IPS-20b (cell line): ENCODE data around the gene MMP8.
"Not testable (repeated sequence)": the region's sequence is repeated elsewhere in the genome, so short reads cannot be mapped to it uniquely, and the experiment has no call there.

ENCODE experiments used
- H3K27ac ChIP-seq: one replicate; pipeline ENCODE4 v1.5.1; 2013; ENCODE audit warnings: low read length
- H3K27me3 ChIP-seq: 2 replicates; pipeline ENCODE4 v1.6.1; 2013; ENCODE audit warnings: mild to moderate bottlenecking, low read length, inconsistent platforms; ENCODE audit not compliant: insufficient read depth
- H3K36me3 ChIP-seq: 2 replicates; pipeline ENCODE4 v1.6.1; 2013; ENCODE audit warnings: low read depth, mild to moderate bottlenecking, inconsistent platforms, low read length, moderate library complexity; ENCODE audit not compliant: insufficient read depth
- H3K4me1 ChIP-seq: 2 replicates; pipeline ENCODE4 v1.6.1; 2013; ENCODE audit warnings: mild to moderate bottlenecking, control low read depth, inconsistent platforms, low read length, moderate library complexity; ENCODE audit not compliant: insufficient read depth
- H3K4me3 ChIP-seq: 2 replicates; pipeline ENCODE4 v1.5.1; 2013; ENCODE audit warnings: mild to moderate bottlenecking, low read length, inconsistent platforms
- H3K9ac ChIP-seq: 2 replicates; pipeline ENCODE4 v1.6.1; 2013; ENCODE audit warnings: low read depth, mild to moderate bottlenecking, inconsistent platforms, low read length, moderate library complexity
- H3K9me3 ChIP-seq: 2 replicates; pipeline ENCODE4 v1.6.1; 2013; ENCODE audit warnings: mild to moderate bottlenecking, low read depth, low read length, inconsistent platforms; ENCODE audit not compliant: insufficient read depth

Gene MMP8

GRCh38 chr11:102751673-102752072, 26.9 kb upstream of the MMP8 start:
- Histone ChIP-seq H3K4me1 (peaks cover 14% of the 10 kb centered on the region; the same call in 1 of the 2 replicates), H3K9me3 (no peaks in the 10 kb centered on the region), H3K27ac (peak overlapping the region; percentile 42), H3K36me3 (no peaks in the 10 kb centered on the region), H3K4me3 (0 out of 2 replicates have a peak overlapping the region, but pooled peaks have one; percentile 9), H3K9ac (peak overlapping the region; percentile 36; the same call in 1 of the 2 replicates), H3K27me3 (no peaks in the 10 kb centered on the region)

GRCh38 chr11:102749101-102749722, 24.5 kb upstream of the MMP8 start:
- H3K27ac ChIP-seq = no peak overlapping the region
- H3K36me3 ChIP-seq = no peaks in the 10 kb centered on the region
- peaks cover 14% of the 10 kb centered on the region; the same call in 1 of the 2 replicates for H3K4me1 ChIP-seq
- H3K9me3 ChIP-seq = no peaks in the 10 kb centered on the region
- no peaks in the 10 kb centered on the region for H3K27me3 ChIP-seq
- H3K9ac ChIP-seq = no peak overlapping the region
- H3K4me3 ChIP-seq = no peak overlapping the region

GRCh38 chr11:102746746-102747578, 22.2 kb upstream of the MMP8 start:
- not testable (repeated sequence) for H3K9me3 ChIP-seq, H3K27me3 ChIP-seq, H3K36me3 ChIP-seq, H3K27ac ChIP-seq, H3K4me1 ChIP-seq, H3K9ac ChIP-seq, H3K4me3 ChIP-seq

- Histone ChIP-seq H3K9me3 (no peaks in the 10 kb centered on the region), H3K27me3 (no peaks in the 10 kb centered on the region), H3K4me1 (no peaks in the 10 kb centered on the region), H3K4me3 (no peak overlapping the region), H3K36me3 (no peaks in the 10 kb centered on the region), H3K9ac (no peak overlapping the region), H3K27ac (no peak overlapping the region)
Measured at GRCh38 chr11:102734650-102735049, 9.9 kb upstream of the MMP8 start.

GRCh38 chr11:102733232-102733875, 8.6 kb upstream of the MMP8 start:
- no peak overlapping the region for H3K27ac ChIP-seq
- no peak overlapping the region for H3K9ac ChIP-seq
- H3K4me1 ChIP-seq = no peaks in the 10 kb centered on the region
- H3K9me3 ChIP-seq = no peaks in the 10 kb centered on the region
- H3K4me3 ChIP-seq = no peak overlapping the region
- no peaks in the 10 kb centered on the region for H3K36me3 ChIP-seq
- H3K27me3 ChIP-seq = no peaks in the 10 kb centered on the region

GRCh38 chr11:102730944-102731343, 6.2 kb upstream of the MMP8 start:
- not testable (repeated sequence) for H3K27me3 ChIP-seq, H3K9me3 ChIP-seq

GRCh38 chr11:102729849-102730815, 5.4 kb upstream of the MMP8 start:
- H3K4me1 ChIP-seq = no peaks in the 10 kb centered on the region
- no peak overlapping the region for H3K4me3 ChIP-seq
- no peak overlapping the region for H3K9ac ChIP-seq
- no peaks in the 10 kb centered on the region for H3K9me3 ChIP-seq
- H3K27me3 ChIP-seq = no peaks in the 10 kb centered on the region
- H3K27ac ChIP-seq = no peak overlapping the region
- no peaks in the 10 kb centered on the region for H3K36me3 ChIP-seq

More at GRCh38 chr11:102730944-102731343, 6.2 kb upstream of the MMP8 start:
- not testable (repeated sequence) for H3K9ac ChIP-seq, H3K36me3 ChIP-seq, H3K4me3 ChIP-seq, H3K4me1 ChIP-seq, H3K27ac ChIP-seq

GRCh38 chr11:102727890-102728289, 3.1 kb upstream of the MMP8 start:
- H3K27me3 ChIP-seq = no peaks in the 10 kb centered on the region
- no peaks in the 10 kb centered on the region for H3K4me1 ChIP-seq
- no peak overlapping the region for H3K4me3 ChIP-seq
- H3K9ac ChIP-seq = no peak overlapping the region
- no peaks in the 10 kb centered on the region for H3K36me3 ChIP-seq
- no peaks in the 10 kb centered on the region for H3K9me3 ChIP-seq
- H3K27ac ChIP-seq = no peak overlapping the region

- Histone ChIP-seq H3K4me3 (no peak overlapping the region), H3K9ac (no peak overlapping the region), H3K36me3 (no peaks in the 10 kb centered on the region), H3K4me1 (no peaks in the 10 kb centered on the region), H3K27ac (no peak overlapping the region), H3K9me3 (no peaks in the 10 kb centered on the region), H3K27me3 (no peaks in the 10 kb centered on the region)
Measured at GRCh38 chr11:102722821-102723220, 1.9 kb downstream of the MMP8 start.

GRCh38 chr11:102719620-102720277, 5.0 kb downstream of the MMP8 start:
- H3K27me3 ChIP-seq = no peaks in the 10 kb centered on the region
- no peaks in the 10 kb centered on the region for H3K9me3 ChIP-seq
- H3K36me3 ChIP-seq = no peaks in the 10 kb centered on the region
- H3K27ac ChIP-seq = no peak overlapping the region
- no peaks in the 10 kb centered on the region for H3K4me1 ChIP-seq
- no peak overlapping the region for H3K9ac ChIP-seq
- H3K4me3 ChIP-seq = no peak overlapping the region

GRCh38 chr11:102717280-102717679, 7.5 kb downstream of the MMP8 start:
- H3K27me3 ChIP-seq = no peaks in the 10 kb centered on the region
- no peaks in the 10 kb centered on the region for H3K9me3 ChIP-seq
- H3K4me3 ChIP-seq = no peak overlapping the region
- H3K36me3 ChIP-seq = no peaks in the 10 kb centered on the region
- H3K4me1 ChIP-seq = no peaks in the 10 kb centered on the region
- no peak overlapping the region for H3K9ac ChIP-seq
- H3K27ac ChIP-seq = no peak overlapping the region
